Measurements from ENCODE around the gene CTSE.
A peak's percentile ranks its signal among the peaks of the same experiment; 100 is the strongest.

The CTSE gene

DNA sequence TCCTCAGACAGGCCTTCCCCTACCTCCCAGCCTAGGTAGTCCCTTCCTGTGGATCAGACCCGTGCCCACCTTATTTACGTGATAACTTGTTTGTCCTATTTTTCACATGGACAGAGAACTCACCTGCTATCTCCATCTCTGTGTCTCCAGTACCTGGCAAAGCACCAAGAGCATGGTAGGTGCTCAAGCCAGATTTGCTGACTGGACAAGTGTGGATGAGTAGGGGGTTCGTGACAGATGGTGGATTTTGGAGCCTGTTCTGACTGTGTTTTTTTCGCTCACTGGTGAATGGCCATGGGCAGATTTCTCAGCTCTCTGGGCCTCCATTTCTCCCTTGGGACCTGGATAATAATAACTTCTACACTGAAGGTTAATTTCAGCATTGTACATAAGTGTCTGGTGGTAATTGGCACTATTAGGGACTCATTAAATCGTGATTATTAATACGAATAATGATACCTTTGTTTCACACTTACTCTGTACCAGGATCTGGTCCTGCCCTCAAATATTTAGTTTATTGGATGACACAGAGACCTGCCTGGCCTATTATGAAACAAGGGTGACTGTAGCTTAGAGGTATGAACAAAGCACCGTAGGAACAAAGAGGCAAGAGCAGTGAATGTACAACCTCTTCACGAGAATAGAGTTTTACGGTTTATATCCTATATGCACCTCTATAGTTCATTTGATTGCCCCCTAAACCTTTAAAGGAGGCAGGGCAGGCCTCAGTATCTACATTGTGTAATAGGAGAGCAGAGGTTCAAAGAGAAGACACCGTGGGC lies 56.0 kb downstream of the CTSE start:
- peak; percentile 66 for DNase-seq

DNA sequence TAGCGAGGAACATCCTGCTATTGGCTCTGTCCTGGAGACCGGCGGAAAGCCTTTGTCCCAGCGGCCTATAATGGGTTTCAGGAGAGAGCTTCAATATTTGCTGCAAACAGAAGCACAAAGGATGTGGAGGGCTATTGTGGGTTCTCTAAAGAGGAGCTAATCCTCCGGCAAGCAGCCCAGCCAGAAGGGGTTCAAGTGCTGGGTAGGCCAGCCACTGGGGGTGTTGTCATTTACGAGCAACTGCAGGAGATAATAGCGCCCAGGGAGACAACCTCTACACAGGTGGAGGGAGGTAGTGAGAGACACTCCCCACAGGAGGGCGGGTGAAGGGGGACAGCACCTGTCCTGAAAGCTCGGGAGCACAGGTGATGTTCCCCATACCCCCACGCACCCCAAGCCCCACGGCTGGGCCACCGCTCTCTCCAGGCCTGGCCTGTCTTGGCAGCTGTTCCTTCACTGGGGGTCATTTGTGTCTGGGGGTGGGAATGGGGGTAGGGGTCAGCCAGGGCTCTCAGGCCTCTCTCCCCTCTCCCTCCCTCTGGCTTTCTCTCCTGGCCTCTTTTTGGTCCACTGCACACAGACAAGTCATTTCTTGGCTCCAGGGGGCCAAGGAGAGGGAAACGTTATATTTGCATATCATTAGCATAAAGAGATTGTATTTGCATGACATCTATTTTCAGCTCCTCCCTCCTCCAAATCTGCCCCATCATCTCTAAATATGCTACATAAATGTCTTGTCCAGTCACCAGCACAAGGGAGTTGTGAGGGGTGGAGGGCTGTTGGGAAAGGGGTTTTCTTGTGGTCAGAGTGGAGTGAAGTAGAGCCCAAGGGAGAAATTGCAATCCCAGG lies 58.4 kb downstream of the CTSE start:
- DNase-seq, result peak; percentile 100

DNA sequence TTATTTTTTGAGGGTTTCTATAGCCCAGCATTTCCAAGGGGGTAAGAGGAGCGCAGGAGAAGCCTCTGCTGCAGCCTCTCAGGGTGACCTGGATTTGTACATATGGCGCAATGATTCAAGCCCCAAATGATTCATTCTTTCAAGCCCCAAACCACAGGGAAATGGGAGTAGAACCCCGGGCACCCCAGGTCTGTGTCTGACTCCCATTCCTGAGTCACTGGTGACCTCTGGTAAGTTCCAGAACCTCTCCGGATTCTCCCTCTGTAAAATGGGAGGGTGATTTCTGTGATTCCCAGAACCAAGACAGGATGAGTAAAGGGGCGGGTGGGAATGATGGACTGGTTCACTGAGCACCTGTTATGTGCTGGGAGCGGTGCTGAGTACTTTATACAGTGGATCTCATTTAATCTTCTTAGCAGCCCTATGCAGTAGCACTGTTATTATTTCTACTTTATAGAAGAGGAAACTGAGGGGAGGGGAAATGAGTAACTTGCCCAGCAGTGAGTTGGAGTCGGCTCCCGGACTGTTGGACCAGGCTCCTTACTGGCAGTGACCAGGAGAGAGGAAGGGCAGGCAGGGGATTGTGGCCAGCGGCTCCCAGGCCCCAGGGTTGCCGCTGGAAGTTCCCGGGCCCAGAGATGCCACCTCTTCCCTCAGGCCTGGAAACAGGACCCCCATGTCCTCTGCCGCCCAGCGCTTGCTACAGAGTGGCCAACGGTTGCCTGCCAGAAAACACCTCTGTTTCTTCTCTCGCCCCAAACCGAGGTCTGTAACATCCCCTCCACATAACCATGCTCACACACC lies 60.1 kb downstream of the CTSE start:
- DNase-seq, result no peak

DNA sequence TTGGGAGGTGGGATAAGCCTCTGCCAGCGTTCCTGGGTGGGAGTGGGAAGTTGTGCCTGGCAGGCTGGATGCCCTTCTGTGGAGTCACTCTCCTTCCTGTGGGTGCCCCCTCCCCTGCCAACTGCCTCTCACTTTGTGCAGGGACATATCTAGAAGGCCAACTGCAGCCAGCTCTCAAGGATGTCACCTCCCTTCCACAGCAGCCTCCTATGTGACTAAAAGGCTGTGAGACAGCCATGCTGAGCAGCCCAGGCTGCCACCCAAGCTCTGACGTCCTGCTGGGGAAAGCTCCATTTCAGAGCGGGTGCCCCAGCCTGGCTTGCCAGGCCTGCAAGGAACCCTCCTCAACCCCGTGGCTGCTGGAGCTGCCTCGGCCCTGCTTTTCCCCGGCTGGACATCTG lies 60.9 kb downstream of the CTSE start:
- no peak for DNase-seq

DNA sequence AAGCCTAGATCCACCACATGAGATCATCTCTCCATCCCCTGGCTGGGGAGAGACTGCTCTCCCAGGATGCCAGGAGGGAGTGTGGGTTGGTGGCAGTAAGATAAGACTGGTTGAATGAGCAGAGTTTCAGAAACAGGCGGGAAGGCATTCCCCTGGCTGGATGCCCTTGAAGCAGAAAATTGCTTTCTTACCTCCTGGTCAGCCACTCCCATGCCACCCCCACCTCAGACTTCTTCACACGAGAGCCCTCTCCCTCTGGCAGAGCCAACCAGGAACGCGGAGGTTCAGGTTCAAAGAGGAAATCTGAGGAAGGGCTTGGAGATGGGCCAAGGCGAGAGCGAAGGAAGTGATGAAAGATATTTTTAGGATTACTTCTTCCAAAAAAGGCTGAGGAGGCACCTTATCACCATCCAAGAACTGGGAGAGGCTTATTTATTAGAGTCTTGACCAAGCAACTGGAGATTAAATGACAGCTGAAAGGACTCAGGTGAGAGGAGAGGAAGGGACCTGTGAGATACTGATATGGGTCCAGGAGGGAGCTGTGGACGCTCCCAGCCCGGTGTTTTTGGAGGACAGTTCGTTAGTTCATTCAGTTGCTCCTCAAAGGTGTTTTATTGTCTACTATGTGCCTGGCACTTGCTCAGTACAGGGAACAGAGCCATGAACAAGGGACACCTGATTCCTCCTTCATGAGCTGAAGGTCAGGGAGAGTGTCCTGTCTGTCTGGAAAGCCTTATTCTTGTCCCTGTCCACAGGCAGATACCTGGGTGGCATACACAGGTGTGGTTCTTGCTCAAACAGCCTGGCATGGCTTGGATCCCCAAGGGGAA lies 61.5 kb downstream of the CTSE start:
- DNase-seq, result peak; percentile 75

DNA sequence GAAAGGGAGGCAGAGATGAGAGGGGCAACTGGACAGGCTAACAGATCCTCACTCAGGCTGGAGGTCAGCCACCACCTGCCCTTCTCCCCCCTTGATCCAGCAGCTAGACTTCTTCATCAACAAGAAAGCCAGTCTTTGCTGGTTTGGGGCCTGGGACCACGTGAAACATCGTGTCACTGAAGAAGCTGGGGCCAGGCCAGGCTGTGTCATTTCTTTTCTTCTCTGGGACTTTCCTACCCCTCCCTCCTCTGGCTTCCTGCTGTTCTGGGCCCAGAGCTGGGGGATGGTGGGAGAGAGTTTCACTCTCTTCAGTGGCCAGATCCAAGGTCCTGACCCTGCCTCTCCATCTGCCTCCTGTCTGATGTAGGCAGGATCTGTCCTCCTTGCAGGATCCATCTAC lies 62.3 kb downstream of the CTSE start:
- no peak for DNase-seq

DNA sequence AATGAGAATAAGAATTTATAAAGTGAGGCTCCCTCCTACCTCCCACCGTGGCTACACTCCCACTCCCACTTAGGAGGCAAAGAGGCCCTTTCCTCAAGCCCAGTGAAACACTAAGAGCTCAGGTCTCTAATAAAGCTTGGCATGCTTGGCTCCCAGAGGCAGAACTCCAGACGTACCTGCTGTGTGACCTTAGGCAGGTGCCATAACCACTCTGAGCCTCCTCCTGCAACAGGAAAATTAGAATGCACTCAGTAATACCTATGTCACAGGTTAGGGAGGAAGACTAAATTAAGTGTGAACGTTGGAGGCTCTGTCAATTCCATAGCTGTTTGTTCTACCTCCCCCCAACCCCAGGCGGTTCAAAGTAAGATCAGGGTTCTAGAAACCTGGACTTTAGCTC lies 63.9 kb downstream of the CTSE start:
- DNase-seq, result no peak
